Neural crest cell (in vitro differentiated cells): ENCODE measurements around the gene NFIA. TPM values are rescaled to one million over a fixed set of nuclear protein-coding genes. Genes with fewer than 3 reads are reported as not detected.

Experiments
- DNase-seq: peaks from one replicate; pipeline ENCODE4 v3.0.0; 2021; ENCODE audit warnings: low read depth, mixed read lengths, low spot score
- H3K27ac Mint-ChIP-seq: one replicate; pipeline ENCODE4 v1.8.0; 2021; ENCODE audit warnings: mild to moderate bottlenecking, mixed read lengths; ENCODE audit not compliant: unreplicated experiment
- H3K27me3 Mint-ChIP-seq: 2 replicates; pipeline ENCODE4 v1.8.0; 2021; ENCODE audit warnings: low read depth, mild to moderate bottlenecking, mixed read lengths
- H3K36me3 Mint-ChIP-seq: 2 replicates; pipeline ENCODE4 v1.8.0; 2021; ENCODE audit warnings: low read depth, mild to moderate bottlenecking, mixed read lengths
- H3K4me1 Mint-ChIP-seq: 2 replicates; pipeline ENCODE4 v1.8.0; 2021; ENCODE audit warnings: mixed read lengths
- H3K4me3 Mint-ChIP-seq: one replicate; pipeline ENCODE4 v1.8.0; 2021; ENCODE audit warnings: mild to moderate bottlenecking, mixed read lengths
- H3K9me3 Mint-ChIP-seq: 2 replicates; pipeline ENCODE4 v1.8.0; 2021; ENCODE audit warnings: mixed read lengths
- CTCF ChIP-seq: fragments of 200-600 bp; sonication (generic); conservative IDR thresholded peaks from 2 replicates; pipeline ENCODE4 v1.5.0; 2021; ENCODE audit warnings: antibody characterized with exemption, mild to moderate bottlenecking
- total RNA-seq: library from RNA; stranded (reverse); gene quantifications from 2 replicates; pipeline ENCODE4 v1.2.1, GENCODE V29; 2021

Gene NFIA
- total RNA-seq, 1 donor from 2014 or later: 3.4 TPM

- H3K4me3 Mint-ChIP-seq: no peak overlapping the region
These were observed 290.6 kb downstream of the NFIA start for GRCh38 chr1:61372944-61373343.

GRCh38 chr1:61374156-61374555 lies 291.8 kb downstream of the NFIA start:
- Mint-ChIP-seq H3K4me3 (no peak overlapping the region), H3K9me3 (no peaks in the 10 kb centered on the region), H3K4me1 (peaks cover 14% of the 10 kb centered on the region), H3K36me3 (no peaks in the 10 kb centered on the region), H3K27ac (no peak overlapping the region), H3K27me3 (no peaks in the 10 kb centered on the region)
- DNase-seq: no peak
- TF ChIP-seq CTCF: no peak

More at GRCh38 chr1:61372944-61373343, 290.6 kb downstream of the NFIA start:
- Mint-ChIP-seq H3K4me1 (peaks cover 14% of the 10 kb centered on the region), H3K27me3 (no peaks in the 10 kb centered on the region), H3K9me3 (no peaks in the 10 kb centered on the region), H3K36me3 (no peaks in the 10 kb centered on the region), H3K27ac (no peak overlapping the region)
- DNase-seq: no peak
- no peak for TF ChIP-seq CTCF

GRCh38 chr1:61375082-61375880 lies 292.9 kb downstream of the NFIA start:
- TF ChIP-seq CTCF: no peak
- Mint-ChIP-seq H3K4me3 (no peak overlapping the region), H3K27ac (no peak overlapping the region), H3K9me3 (no peaks in the 10 kb centered on the region), H3K27me3 (no peaks in the 10 kb centered on the region), H3K36me3 (no peaks in the 10 kb centered on the region), H3K4me1 (peaks cover 14% of the 10 kb centered on the region)
- DNase-seq: no peak

- Mint-ChIP-seq H3K4me3 (no peak overlapping the region), H3K27me3 (no peaks in the 10 kb centered on the region)
- DNase-seq: no peak
These were observed 293.8 kb downstream of the NFIA start for GRCh38 chr1:61376151-61376550.

GRCh38 chr1:61377242-61377958 lies 295.0 kb downstream of the NFIA start:
- Mint-ChIP-seq H3K4me3 (no peak overlapping the region), H3K4me1 (peaks cover 9% of the 10 kb centered on the region), H3K9me3 (no peaks in the 10 kb centered on the region), H3K27ac (no peak overlapping the region), H3K36me3 (no peaks in the 10 kb centered on the region), H3K27me3 (no peaks in the 10 kb centered on the region)
- TF ChIP-seq CTCF: no peak
- DNase-seq: no peak

More at GRCh38 chr1:61376151-61376550, 293.8 kb downstream of the NFIA start:
- Mint-ChIP-seq H3K4me1 (peaks cover 14% of the 10 kb centered on the region), H3K27ac (no peak overlapping the region), H3K36me3 (no peaks in the 10 kb centered on the region), H3K9me3 (no peaks in the 10 kb centered on the region)
- TF ChIP-seq CTCF: no peak
